Fibroblast of skin of left biceps (primary cell): Measurements from ENCODE around the gene CCDC74B.
A peak's percentile ranks its signal among the peaks of the same experiment; 100 is the strongest.
"Not testable (repeated sequence)": the region's sequence is repeated elsewhere in the genome, so short reads cannot be mapped to it uniquely, and the experiment has no call there.

Experiments
- DNase-seq, 2 experiments: peaks; one replicate each; pipeline ENCODE4 v3.0.0-alpha.2; 2013; ENCODE audit warnings: low read depth in 2 of 2

The CCDC74B gene

DNA sequence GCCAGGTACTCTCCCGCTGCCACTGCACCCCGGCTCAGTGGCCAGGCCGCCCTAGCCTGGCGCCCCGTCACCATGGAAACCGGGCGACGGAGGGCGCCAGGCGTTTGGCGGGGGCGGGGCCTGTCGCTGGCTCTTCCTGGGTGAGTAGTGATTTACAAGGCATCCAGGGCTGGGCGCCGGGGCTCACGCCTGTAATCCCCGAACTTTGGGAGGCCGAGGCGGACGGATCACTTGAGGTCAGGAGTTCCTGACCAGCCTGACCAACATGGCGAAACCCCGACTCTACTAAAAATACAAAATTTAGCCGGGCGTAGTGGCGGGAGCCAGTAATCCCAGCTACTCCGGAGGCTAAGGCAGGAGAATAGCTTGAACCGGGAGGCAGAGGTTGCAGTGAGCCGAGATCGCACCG is at the start of gene CCDC74B:
CCDC74B (minus strand) TSS at position 107 of the 409 bp plus-strand sequence. CDS start 116 bp downstream, outside the sequence.
- not testable (repeated sequence) for DNase-seq

DNA sequence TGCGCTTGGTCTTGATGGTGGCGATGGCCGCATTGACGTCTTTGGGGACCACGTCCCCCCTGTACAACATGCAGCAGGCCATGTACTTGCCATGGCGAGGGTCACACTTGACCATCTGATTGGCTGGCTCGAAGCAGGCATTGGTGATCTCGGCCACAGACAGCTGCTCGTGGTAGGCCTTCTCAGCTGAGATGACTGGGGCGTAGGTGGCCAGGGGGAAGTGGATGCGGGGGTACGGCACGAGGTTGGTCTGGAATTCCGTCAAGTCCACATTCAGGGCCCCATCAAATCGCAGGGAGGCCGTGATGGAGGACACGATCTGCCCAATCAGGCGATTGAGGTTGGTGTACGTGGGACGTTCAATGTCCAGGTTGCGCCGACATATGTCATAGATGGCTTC is 48.9 kb upstream of the CCDC74B start:
- DNase-seq, result not testable (repeated sequence)

DNA sequence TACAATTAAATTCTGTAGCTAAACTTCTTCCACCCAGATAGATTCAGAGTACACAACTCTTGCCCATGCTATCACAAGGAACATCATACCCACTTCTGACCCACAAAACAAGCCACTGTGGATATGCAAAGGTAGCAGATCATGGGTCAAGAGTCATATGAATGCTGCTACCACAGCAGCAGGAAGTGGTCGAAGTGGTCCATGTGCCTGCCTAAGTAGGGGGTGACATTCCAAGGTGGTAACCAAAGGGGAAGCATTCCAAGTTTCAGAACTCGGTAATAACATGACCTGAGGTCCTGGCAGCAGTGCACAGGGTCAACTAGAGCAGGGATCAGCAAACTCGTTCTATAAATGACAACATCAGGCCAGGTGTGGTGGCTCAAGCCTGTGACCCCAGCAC is 47.5 kb upstream of the CCDC74B start:
- DNase-seq, result not testable (repeated sequence)

DNA sequence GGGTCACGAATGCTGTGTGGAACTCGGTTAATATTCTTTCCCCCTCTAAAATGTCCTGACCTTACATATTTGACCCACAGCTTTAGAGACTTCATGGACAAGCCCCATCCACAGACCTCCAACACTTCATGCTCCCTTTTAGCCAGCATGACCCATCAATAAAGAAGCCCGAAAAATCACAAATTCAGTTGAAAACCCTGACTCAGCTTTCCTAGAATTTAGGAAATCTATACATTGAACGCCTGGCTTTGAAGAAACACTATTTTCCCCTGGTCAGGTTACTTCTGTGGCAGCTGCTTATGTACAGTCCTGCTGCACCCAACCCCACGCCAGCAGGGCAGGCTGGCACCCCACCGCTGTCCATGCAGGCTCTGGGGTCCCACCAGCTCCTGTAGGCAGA is 46.4 kb upstream of the CCDC74B start:
- not testable (repeated sequence) for DNase-seq

DNA sequence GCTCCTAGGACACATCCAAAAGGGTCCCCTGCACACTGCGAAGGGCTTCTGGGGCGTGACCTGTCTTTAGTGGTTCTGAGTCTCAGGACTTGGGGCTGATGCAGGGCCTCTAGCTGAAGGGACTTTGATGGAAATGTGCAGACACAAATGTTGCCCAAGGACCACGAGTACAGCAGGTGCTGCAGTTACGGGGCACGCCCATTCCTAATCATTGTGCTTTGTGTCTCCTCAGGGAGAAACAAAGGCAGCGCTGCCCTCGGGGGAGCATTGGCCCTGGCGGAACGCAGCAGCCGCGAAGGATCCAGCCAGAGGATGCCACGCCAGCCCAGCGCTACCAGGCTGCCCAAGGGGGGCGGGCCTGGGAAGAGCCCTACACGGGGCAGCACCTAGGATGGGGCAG is 45.3 kb upstream of the CCDC74B start:
- no peak for DNase-seq

DNA sequence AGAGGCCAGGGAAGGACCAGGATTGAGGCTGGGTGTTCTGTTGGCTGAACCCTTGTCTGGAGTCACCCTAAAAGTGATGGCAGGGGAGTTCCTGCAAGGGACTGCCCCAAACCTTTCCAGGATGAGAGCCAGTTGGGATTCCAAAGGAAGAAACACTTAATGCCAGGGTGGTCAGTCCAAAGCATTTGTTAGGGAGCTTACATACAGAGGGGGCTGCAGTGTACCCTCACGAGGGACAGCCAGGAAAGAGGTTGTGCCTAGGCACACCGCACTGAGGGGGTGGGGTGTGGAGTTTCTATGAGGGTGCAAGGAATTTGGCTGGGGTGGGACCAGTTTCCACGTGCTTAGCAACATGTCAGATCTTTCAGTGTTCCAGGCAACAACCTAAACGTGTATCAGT is 44.0 kb upstream of the CCDC74B start:
- DNase-seq, result not testable (repeated sequence)

DNA sequence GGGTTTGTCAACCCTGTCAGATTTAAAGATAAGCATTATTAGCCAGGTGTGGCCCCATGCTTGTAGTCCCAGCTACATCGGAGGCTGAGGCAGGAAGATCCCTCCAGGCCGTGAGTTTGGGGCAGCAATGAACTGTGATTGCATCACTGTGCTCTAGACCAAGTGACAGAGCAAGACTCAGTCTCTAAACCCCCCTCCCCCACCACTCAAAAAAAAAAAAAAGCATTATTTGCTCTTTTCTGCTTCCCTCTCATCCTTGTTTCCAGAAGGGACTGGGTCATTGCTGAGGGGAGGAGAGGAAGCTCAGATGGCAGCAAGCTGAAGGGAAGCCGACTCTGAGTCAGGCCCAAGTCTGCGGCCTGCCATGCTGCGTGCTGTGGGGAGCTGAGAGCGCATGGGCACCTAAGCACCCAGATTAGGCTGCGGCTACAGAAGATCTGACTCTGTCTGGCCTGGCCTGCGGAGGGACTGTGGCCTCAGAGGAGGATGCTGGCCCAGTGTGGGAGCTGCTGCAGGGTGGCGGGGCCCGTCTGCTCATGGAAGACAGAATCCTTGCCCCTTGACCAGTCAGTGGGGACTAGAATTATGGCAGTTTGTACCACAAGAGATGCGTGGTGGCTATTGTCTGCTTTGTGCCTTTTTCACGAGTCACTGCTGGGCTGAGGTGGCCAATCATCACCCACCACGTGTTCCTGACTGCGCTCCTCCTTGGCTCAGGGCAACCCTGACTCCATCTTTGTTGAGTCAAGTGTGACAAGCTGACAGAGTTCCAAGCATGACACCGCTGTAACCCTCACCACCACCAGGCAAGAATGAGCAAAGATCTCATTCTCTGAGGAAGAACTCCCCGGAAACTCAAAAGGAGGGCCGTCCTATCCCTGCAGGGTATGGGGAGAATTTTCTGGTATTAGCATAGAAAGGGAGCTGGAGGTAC is 43.2 kb upstream of the CCDC74B start:
- not testable (repeated sequence) for DNase-seq

DNA sequence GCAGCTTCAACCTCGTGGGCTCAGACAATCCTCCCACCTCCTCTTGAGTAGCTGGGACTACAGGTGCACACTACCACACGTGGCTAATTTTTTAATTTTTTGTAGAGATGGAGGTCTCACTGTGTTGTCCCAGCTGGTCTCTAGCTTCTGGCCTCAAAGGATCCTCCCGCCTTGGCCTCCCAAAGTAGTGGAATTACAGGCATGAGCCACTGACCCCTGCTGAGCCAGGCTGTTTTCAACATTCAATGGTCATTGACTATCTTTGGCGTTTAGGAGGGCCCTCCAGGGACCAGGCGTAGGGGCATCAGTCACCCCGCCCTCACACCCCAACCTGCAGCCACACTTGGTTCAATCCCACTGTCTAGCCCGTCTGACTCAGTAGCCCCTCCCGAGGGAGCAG is 42.4 kb upstream of the CCDC74B start:
- DNase-seq, result no peak

DNA sequence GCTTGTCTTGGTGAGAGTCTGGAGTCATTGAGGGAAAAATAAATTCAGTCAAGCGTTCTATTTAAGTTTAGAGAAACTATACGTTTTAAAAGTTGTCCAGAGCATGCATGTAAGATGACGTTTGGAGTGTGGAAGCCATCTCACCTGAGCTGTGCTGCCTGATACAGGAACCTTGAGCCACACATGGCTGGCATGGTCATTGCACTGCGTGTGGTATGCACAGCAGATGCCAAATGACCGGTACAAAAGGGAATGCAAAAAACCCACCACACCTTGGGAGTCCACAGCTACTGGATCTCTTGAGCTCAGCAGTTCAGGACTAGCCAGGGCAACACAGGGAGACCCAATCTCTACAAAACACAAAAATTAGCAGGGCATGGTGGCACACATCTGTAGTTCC is 41.5 kb upstream of the CCDC74B start:
- no peak for DNase-seq

DNA sequence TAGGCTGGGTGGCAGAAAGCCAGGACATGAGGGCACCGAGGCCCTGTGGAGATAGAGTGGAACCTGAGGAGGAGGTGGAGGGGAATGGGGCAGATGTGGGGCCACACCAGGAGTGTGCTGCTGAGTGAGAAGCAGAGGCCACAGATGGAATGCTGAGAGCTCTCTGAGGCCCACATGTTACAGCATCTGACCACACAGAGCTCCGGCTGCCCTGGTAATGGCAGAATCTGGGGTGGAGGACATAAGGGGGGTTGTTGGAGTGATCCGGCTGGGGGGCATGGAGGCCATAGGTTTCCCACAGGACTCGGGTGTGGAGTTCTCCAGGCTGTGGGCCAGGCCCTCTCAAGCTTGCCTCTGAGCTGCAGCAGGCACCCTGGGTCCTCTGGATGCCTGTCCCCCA is 41.0 kb upstream of the CCDC74B start:
- no peak for DNase-seq

DNA sequence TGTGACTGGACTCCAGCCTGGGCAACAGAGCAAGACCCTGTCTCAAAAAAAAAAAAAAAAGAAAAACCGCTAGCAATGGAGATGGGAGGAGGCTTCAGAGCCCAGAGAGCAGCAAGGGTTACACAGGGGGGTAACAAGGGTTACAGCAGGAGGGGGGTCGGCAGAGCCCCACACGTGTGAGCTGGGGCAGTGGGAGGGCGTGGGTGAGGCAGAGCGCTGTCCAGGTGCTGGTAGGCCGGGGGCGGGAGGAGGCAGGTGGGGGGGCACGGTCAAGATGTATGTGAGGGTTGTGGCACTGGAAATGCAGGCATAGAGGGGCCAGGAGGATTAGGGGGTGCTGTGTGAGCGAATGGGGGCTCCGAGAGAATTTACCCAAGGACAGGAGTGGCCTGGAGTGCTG is 40.5 kb upstream of the CCDC74B start:
- DNase-seq, result no peak

DNA sequence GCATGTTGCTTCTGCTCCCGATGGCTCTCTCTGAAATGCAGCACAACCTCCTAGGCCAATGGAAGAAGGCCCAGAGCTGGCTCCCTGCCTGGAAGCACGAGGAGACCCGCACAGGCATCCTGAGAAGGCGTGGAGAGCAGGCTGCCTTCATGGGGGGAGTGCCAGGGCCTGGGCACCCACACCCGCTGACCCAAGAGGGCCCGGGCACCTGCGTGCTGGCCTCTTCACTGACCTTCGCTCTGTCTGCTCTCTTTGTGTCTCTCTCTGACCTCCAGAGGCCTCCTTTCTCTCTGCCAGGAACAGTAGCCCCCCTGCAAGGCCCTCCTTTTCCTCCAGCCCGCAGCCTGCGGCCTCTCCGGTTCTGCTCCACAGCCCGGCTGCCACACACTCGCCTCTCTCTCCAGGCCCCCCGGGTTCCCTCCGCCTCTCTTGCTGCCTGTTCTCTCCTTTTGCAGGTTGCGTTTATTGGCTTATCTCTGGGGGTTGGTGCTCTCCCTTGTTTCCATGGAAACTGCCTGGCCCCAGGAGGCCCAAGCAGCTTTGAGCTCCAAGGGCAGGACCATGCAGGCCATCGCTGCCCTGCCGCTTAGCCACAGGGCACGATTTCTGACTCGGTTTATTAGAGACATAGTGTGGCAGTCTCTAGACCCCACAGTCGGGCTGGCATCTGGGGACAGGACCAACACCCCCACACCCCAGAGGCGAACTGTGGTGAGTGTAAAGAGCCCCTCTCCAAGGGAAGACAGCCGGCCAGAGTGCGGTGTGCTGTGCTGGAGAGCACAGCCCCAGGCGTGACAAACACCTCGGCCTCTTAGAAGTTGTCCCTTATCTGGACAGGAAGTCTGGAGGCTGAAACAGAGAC is 38.8 kb upstream of the CCDC74B start:
- no peak for DNase-seq

DNA sequence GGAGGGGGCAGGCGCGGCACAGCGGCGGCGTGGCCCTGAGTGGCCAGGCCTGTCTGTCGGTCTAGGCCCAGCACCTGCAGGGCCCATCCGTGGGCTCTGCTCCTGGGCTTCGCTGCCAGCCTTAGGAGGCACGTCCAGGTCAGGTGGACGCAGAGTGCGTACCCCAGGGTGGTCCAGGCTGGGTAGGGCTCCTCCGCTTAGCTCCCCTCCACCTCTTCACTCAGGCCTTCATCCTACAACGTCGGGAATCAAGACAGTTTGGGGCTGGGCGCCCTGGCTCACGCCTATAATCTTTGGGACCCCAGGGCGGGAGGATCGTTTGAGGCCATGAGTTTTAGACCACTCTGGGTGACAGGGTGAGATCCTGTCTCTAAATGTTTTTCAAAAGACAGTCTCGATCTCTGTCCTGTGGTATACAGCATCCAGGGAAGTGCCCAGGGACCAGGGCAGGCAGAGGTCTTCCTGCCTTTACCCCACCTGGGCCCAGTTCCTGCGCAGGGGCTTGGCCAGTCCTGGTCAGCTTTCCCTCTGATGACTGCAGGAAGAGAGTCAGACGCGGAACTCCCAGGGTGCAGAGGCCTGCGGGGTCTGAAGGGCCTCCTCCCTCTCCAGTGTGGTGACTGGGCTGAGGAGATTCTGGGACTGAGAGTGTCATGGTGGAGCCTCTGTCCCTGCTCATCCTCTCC is 38.1 kb upstream of the CCDC74B start:
- DNase-seq, result not testable (repeated sequence)

DNA sequence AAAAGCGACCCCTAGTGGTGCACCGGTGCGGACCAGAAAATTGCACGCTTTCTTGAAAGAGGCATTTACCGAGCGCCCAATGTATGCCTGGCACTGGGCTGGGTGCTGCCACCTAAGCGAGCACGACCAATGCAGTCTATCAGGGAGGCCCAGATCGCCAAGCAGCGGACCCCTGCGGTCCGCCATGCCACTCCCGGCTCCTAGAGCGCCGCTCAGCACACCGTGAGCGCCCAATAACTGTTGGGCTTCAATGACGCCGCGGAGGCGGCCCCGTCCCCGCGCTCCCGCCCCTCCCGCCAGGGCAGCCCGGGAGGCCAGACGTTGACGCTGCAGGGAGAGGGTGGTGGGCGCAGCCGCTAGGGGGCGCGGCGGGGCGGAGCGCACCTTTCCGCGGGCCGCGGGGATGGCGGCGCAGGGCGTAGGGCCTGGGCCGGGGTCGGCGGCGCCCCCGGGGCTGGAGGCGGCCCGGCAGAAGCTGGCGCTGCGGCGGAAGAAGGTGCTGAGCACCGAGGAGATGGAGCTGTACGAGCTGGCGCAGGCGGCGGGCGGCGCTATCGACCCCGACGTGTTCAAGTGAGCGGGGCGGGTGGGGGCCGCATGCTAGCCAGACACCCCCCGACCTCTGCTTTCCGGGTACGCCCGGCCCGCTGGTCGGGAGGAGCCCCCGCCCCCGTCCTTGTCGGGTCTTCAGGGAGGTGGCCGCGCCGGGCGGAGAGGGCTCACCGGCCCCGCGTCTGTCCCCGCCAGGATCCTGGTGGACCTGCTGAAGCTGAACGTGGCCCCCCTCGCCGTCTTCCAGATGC is 37.2 kb upstream of the CCDC74B start, which contains the start of gene MZT2B:
MZT2B (plus strand) TSS at position 383 of the 803 bp plus-strand sequence; CDS start at position 404, 21 bp downstream.
- peak; percentile 54 to 71 for DNase-seq

DNA sequence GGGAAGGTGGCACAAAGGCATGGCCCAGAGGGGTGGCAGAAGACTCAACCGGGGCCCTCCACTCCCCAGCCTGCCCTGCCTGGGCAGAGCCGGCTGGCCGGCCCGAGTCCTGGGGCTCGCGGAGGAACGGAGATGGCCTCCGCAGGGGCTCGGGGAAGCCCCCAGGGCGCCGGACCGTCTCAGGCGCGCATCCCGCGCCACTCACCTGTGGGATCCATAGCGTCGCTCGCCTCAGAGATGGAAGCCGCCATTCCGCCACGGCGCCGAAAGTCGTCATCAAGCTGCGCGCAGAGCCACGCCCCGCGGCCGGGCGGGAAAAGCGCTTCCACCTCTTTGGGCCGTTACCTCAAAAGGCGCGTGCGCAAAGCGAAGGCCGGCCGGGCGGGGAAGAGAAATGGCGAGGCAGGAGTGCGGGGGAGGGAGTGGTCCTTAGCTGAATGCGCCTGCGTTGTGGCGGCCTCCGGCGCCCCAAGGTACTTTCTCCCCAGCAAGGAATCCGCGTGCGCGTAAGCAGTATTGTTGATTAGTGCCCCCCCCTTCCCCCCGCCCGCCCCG is 36.5 kb upstream of the CCDC74B start, which contains the start of gene SMPD4:
SMPD4 (minus strand) TSS at position 278 of the 555 bp plus-strand sequence. CDS start 5,010 bp downstream, outside the sequence.
- peak; percentile 90 to 92 for DNase-seq

DNA sequence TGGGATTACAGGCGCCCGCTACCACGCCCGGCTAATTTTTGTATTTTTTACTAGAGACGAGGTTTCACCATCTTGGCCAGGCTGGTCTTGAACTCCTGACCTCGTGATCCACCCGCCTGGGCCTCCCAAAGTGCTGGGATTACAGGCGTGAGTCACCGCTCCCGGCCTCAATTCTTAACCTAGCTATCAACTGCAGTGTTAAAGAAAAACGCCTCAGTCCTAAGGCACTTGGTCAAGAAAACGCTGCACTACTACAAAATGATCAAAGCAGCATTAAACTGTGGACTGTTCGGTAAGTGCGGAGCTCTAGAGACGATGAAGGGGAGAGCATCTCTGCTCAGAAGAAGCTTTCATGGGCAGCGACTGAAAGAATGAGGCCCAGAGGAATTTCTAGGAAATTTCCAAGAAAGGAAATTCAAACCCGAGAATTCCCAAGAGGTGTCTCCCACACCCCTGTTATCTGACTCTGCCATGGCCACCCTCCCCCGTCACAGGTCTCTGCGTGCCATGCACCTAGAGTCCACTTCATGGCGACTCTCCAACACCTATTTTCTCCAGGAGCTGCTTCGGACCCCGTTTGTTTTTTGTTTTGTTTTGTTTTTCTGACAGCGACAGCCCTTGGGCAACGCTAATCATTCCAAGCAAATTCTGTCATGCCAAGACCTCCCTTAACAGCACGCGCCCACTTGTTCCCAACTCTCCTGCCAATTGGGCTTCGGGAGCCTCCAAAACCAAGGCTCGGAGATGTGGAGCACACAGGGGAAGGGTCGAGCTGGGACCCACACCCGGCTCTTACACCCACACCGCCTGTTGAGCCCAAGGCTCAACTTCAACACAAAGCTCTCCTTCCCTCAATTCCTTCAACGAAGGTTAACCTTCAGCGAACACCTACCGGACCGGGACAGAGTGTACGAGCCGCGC is 35.8 kb upstream of the CCDC74B start:
- not testable (repeated sequence) for DNase-seq

DNA sequence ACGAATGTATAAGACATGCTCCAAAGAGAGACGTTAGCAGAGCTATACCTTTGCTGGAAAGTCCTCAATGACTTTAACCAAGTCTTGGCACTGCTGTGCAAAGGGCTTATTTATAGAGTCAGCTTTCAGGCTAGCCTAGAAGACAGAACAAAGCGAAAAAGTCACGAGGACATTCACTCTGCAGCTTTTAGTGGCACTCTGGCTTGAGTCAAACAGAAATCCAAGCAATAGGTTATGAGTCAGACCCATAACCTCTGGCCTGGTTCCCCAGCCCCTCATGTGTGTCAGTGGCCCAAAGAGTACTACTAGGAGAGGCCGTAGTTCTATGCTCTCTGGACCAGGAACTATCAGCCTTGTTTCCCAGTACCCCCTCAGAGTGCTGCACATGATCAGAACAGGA is 30.0 kb upstream of the CCDC74B start:
- DNase-seq, result not testable (repeated sequence)

DNA sequence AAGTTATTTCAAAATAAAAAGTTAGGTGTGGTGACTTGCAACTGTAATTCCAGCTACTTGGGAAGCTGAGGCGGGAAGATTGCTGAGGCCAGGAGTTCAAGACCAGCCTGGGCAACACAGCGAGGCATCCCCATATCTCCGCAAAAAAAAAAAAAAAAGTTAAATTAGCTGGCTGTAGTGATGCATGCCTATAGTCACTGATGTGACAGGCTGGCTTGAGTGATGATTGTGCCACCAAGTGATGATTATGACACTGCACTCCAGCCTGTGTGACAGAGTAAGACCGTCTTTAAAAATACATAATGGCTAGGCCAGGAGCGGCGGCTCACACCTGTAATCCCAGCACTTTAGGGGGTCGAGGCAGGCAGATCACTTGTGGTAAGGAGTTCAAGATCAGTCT is 25.0 kb upstream of the CCDC74B start:
- no peak for DNase-seq

DNA sequence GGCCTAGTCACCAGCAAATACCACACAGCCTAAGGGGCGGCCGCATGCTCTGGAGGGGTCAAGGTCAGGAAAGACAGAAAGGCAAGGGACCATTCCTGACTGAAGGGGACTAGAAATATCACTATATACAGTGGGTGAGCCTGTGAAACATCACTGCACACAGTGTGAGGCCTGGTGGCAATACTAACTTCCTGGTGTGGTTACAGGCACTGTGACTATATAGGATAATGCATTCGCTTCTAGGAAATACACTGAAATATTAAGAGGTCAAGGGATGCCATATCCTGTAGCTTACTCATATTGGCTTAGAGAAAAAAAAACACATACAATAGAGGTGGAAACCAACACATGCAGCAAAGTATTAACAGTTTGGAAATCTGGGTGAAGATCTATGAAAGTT is 24.3 kb upstream of the CCDC74B start:
- DNase-seq, result not testable (repeated sequence)
